ENCODE measurements around the gene ARHGAP26. TPM values are rescaled to one million over a fixed set of nuclear protein-coding genes. Genes with fewer than 3 reads are reported as not detected.

The ARHGAP26 gene
- polyA plus RNA-seq, 1 donor = 14.7 TPM

- no peak for DNase-seq
These were observed 436.2 kb downstream of the ARHGAP26 start for GRCh38 chr5:143206196-143207053.

GRCh38 chr5:143207058-143207457, 436.9 kb downstream of the ARHGAP26 start:
- DNase-seq = no peak

- DNase-seq = no peak
These were observed 437.6 kb downstream of the ARHGAP26 start for GRCh38 chr5:143207563-143208364.

- DNase-seq = no peak
These were observed 438.1 kb downstream of the ARHGAP26 start for GRCh38 chr5:143208365-143208641.

GRCh38 chr5:143208781-143209510, 438.8 kb downstream of the ARHGAP26 start:
- no peak for DNase-seq

GRCh38 chr5:143209881-143210395, 439.8 kb downstream of the ARHGAP26 start:
- DNase-seq = no peak

- no peak for DNase-seq
These were observed 440.4 kb downstream of the ARHGAP26 start for GRCh38 chr5:143210576-143210975.

- DNase-seq = no peak
These were observed 442.1 kb downstream of the ARHGAP26 start for GRCh38 chr5:143212261-143212660.

GRCh38 chr5:143213231-143213850, 443.2 kb downstream of the ARHGAP26 start:
- DNase-seq = no peak

GRCh38 chr5:143213851-143214363, 443.7 kb downstream of the ARHGAP26 start:
- DNase-seq = no peak

- no peak for DNase-seq
These were observed 444.3 kb downstream of the ARHGAP26 start for GRCh38 chr5:143214458-143214857.

- no peak for DNase-seq
These were observed 444.7 kb downstream of the ARHGAP26 start for GRCh38 chr5:143214890-143215289.

GRCh38 chr5:143215690-143216089, 445.5 kb downstream of the ARHGAP26 start:
- no peak for DNase-seq

- no peak for DNase-seq
These were observed 446.0 kb downstream of the ARHGAP26 start for GRCh38 chr5:143216211-143216610.

- DNase-seq = no peak
These were observed 447.1 kb downstream of the ARHGAP26 start for GRCh38 chr5:143217065-143217803.

- DNase-seq = no peak
These were observed 447.6 kb downstream of the ARHGAP26 start for GRCh38 chr5:143217804-143218160.

GRCh38 chr5:143218517-143219170, 448.5 kb downstream of the ARHGAP26 start:
- DNase-seq = no peak

GRCh38 chr5:143219696-143220095, 449.5 kb downstream of the ARHGAP26 start:
- DNase-seq = no peak

- no peak for DNase-seq
These were observed 450.6 kb downstream of the ARHGAP26 start for GRCh38 chr5:143220748-143221251.

Data from left kidney (tissue), 2 donors.